ENCODE data around the gene MGMT. TPM values are rescaled to one million over a fixed set of nuclear protein-coding genes. Genes with fewer than 3 reads are reported as not detected.

MGMT gene
- total RNA-seq, 2 experiments from 2014 or later: 9.0 to 9.6 TPM

DNA sequence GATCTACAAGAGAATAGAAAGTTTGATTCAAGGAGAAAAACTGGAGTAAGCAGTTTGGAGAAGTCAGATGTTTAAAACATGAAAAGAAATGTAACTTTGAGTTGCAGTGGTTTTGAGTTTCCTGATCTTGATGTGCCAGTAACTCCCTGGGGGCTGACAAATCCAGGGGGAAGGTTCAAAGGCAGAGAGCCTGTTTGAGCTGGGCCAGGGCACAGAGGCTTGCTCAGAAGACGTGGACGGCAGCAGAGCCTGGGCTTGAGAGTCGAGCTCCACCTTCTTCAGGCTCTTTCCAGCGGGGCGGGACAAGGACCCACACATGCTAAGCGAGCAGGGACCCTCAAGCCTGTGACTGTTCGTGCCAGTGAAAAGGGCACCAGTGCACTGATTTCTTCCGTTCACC, 176.2 kb downstream of the MGMT start:
- no peak overlapping the region for H3K4me3 Mint-ChIP-seq
- peaks cover 0 to 8% of the 10 kb centered on the region in 2 experiments for H3K9me3 ChIP-seq (ENCODE audit: control insufficient read depth in 1 of 2, insufficient read depth in 1 of 2, low read length in 2 of 2)
- H3K27ac Mint-ChIP-seq: no peak overlapping the region
- ChIA-PET CTCF (no interaction called here), POLR2A (no interaction called here)
- H3K27me3 ChIP-seq (ENCODE audit: control insufficient read depth in 1 of 2, insufficient read depth in 2 of 2, low read length in 2 of 2): no peaks in the 10 kb centered on the region
- no peaks in the 10 kb centered on the region for H3K27me3 Mint-ChIP-seq
- H3K36me3 Mint-ChIP-seq (ENCODE audit: low read depth): peaks cover 33% of the 10 kb centered on the region
- no peaks in the 10 kb centered on the region for H3K4me1 ChIP-seq (ENCODE audit: insufficient read depth, low read length)
- no peaks in the 10 kb centered on the region for H3K36me3 ChIP-seq (ENCODE audit: insufficient read depth, low read length)
- H3K27ac ChIP-seq (ENCODE audit: low read depth in 1 of 2, low read length in 2 of 2): no peak overlapping the region
- no peaks in the 10 kb centered on the region for H3K4me1 Mint-ChIP-seq (ENCODE audit: low read depth)
- no peaks in the 10 kb centered on the region for H3K9me3 Mint-ChIP-seq
- no peak for TF ChIP-seq CTCF (IDR thresholded peaks at IDR 0.05)
- intact Hi-C loops (cut with DNase I, micrococcal nuclease): no loop called here
- no peak for ATAC-seq (ENCODE audit: poor library complexity)
- H3K4me3 ChIP-seq (ENCODE audit: low read length): no peak overlapping the region
- no peak for DNase-seq

GRCh38 chr10:129645487-129645886, 178.4 kb downstream of the MGMT start:
- CTCF ChIA-PET: no interaction called here
- no peak overlapping the region for H3K4me3 ChIP-seq (ENCODE audit: low read length)
- Mint-ChIP-seq H3K4me3 (no peak overlapping the region), H3K4me1 (ENCODE audit: low read depth) (no peaks in the 10 kb centered on the region), H3K9me3 (no peaks in the 10 kb centered on the region), H3K27me3 (no peaks in the 10 kb centered on the region), H3K27ac (no peak overlapping the region), H3K36me3 (ENCODE audit: low read depth) (peaks cover 37% of the 10 kb centered on the region)
- H3K36me3 ChIP-seq (ENCODE audit: insufficient read depth, low read length): no peaks in the 10 kb centered on the region
- intact Hi-C loops (cut with DNase I, micrococcal nuclease): no loop called here
- peaks cover 0 to 8% of the 10 kb centered on the region in 2 experiments for H3K9me3 ChIP-seq (ENCODE audit: control insufficient read depth in 1 of 2, insufficient read depth in 1 of 2, low read length in 2 of 2)
- no peak for TF ChIP-seq CTCF (IDR thresholded peaks at IDR 0.05)
- H3K4me1 ChIP-seq (ENCODE audit: insufficient read depth, low read length): no peaks in the 10 kb centered on the region
- POLR2A ChIA-PET: no interaction called here
- no peak overlapping the region for H3K27ac ChIP-seq (ENCODE audit: low read depth in 1 of 2, low read length in 2 of 2)
- ATAC-seq (ENCODE audit: poor library complexity) (no peak), DNase-seq (no peak)
- H3K27me3 ChIP-seq (ENCODE audit: control insufficient read depth in 1 of 2, insufficient read depth in 2 of 2, low read length in 2 of 2): no peaks in the 10 kb centered on the region

DNA sequence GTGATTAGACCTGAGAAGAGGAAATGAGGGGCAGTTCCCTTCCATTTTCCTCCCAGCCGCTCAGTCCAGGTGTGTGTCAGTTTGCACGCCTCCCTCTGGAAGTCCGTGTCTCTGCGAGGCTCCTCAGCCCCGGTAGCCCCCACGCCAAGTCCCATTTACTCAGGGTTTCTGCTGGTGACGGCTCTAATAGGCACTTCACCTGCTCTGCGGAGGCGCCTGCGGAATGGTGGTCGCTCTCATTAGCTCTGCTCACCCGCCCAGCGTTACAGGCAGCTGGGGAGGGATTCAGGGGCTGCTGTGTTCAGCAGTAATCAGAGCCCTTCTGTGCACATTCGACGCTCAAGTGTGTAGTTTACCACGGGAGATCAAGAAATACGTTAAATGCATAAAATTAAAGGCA, 179.9 kb downstream of the MGMT start:
- ChIA-PET POLR2A (no interaction called here), CTCF (no interaction called here)
- Mint-ChIP-seq H3K4me1 (ENCODE audit: low read depth) (no peaks in the 10 kb centered on the region), H3K27me3 (no peaks in the 10 kb centered on the region), H3K9me3 (no peaks in the 10 kb centered on the region), H3K36me3 (ENCODE audit: low read depth) (peaks cover 44% of the 10 kb centered on the region), H3K4me3 (no peak overlapping the region), H3K27ac (no peak overlapping the region)
- no peak for TF ChIP-seq CTCF (IDR thresholded peaks at IDR 0.05)
- Histone ChIP-seq H3K4me3 (ENCODE audit: low read length) (no peak overlapping the region), H3K9me3 (ENCODE audit: control insufficient read depth in 1 of 2, insufficient read depth in 1 of 2, low read length in 2 of 2) (peaks cover 0 to 8% of the 10 kb centered on the region in 2 experiments), H3K36me3 (ENCODE audit: insufficient read depth, low read length) (no peaks in the 10 kb centered on the region), H3K27me3 (ENCODE audit: control insufficient read depth in 1 of 2, insufficient read depth in 2 of 2, low read length in 2 of 2) (no peaks in the 10 kb centered on the region), H3K27ac (ENCODE audit: low read depth in 1 of 2, low read length in 2 of 2) (no peak overlapping the region), H3K4me1 (ENCODE audit: insufficient read depth, low read length) (no peaks in the 10 kb centered on the region)
- DNase-seq (no peak), ATAC-seq (ENCODE audit: poor library complexity) (no peak)
- intact Hi-C loops (cut with DNase I, micrococcal nuclease): no loop called here
